OCI-LY7 (cell line): ENCODE results near the gene GATA1. TPM values are rescaled to one million over a fixed set of nuclear protein-coding genes. Genes with fewer than 3 reads are reported as not detected.

Source experiments
- BruUV-seq: library from RNA; stranded (reverse); fragments of 400-500 nt; replicated peaks from 2 replicates; lab custom pipeline; 2021; lab: Mats Ljungman, UMichigan
- CTCF ChIA-PET: fragments of 300-600 bp; sonication (Branson Sonifier 250); formaldehyde crosslinking; loops from one replicate; lab custom pipeline; 2022; ENCODE audit warnings: antibody characterized with exemption; ENCODE audit not compliant: unreplicated experiment; lab: Charles Lee
- POLR2A ChIA-PET: fragments of 300-600 bp; sonication (Branson Sonifier 250); formaldehyde crosslinking; loops from one replicate; lab custom pipeline; 2022; ENCODE audit warnings: antibody characterized with exemption; lab: Charles Lee
- DNase-seq: peaks from one replicate; pipeline ENCODE4 v3.0.0-alpha.2; 2015; ENCODE audit warnings: low spot score
- H2AFZ ChIP-seq: fragments of 200-600 bp; sonication (generic), shearing (Covaris generic); 2 replicates; pipeline ENCODE4 v1.6.1; 2014; ENCODE audit warnings: mild to moderate bottlenecking, antibody characterized with exemption, low read length, moderate library complexity
- H3K27ac ChIP-seq: fragments of 200-600 bp; sonication (generic); 2 replicates; pipeline ENCODE4 v1.5.1; 2014; ENCODE audit warnings: mixed run types, low read depth, mild to moderate bottlenecking, moderate library complexity, low read length, inconsistent platforms; ENCODE audit not compliant: poor library complexity, severe bottlenecking
- H3K36me3 ChIP-seq: fragments of 200-600 bp; sonication (generic); 2 replicates; pipeline ENCODE4 v1.6.1; 2014; ENCODE audit warnings: mild to moderate bottlenecking, antibody characterized with exemption, low read length, moderate library complexity, mixed read lengths; ENCODE audit not compliant: insufficient read depth
- H3K4me1 ChIP-seq: fragments of 200-600 bp; sonication (generic); 2 replicates; pipeline ENCODE4 v1.5.1; 2014; ENCODE audit warnings: mild to moderate bottlenecking, low read length; ENCODE audit not compliant: insufficient read depth, poor library complexity, severe bottlenecking
- H3K4me2 ChIP-seq: fragments of 200-600 bp; sonication (generic); 2 replicates; pipeline ENCODE4 v1.6.1; 2014; ENCODE audit warnings: mild to moderate bottlenecking, low read length
- H3K4me3 ChIP-seq: fragments of 200-600 bp; sonication (generic); 2 replicates; pipeline ENCODE4 v1.5.1; 2014; ENCODE audit warnings: mild to moderate bottlenecking, low read depth, low read length; ENCODE audit not compliant: poor library complexity, severe bottlenecking
- H3K79me2 ChIP-seq: fragments of 200-600 bp; sonication (generic); 2 replicates; pipeline ENCODE4 v1.6.1; 2016; ENCODE audit warnings: low read depth, mild to moderate bottlenecking, low read length, moderate library complexity, mixed read lengths; ENCODE audit not compliant: insufficient read depth
- H3K9me2 ChIP-seq: fragments of 200-600 bp; sonication (generic); 2 replicates; pipeline ENCODE4 v1.6.1; 2016; ENCODE audit warnings: mild to moderate bottlenecking, low read length, mixed read lengths; ENCODE audit not compliant: insufficient read depth
- H3K9me3 ChIP-seq: fragments of 200-600 bp; sonication (generic); 2 replicates; pipeline ENCODE4 v1.6.1; 2014; ENCODE audit warnings: mild to moderate bottlenecking, mixed run types, low read length, mixed read lengths
- H4K20me1 ChIP-seq: fragments of 200-600 bp; sonication (generic); 2 replicates; pipeline ENCODE4 v1.6.1; 2014; ENCODE audit warnings: mild to moderate bottlenecking, antibody characterized with exemption, low read length, moderate library complexity, mixed read lengths; ENCODE audit not compliant: insufficient read depth
- EZH2phosphoT487 ChIP-seq: fragments of 200-600 bp; sonication (generic); IDR thresholded peaks from 2 replicates; pipeline ENCODE4 v1.6.1; 2018; ENCODE audit warnings: low read depth, borderline replicate concordance, mild to moderate bottlenecking, mixed run types, antibody characterized with exemption, low read length, moderate library complexity, mixed read lengths
- intact Hi-C: fragments of 100-400 bp; cut with micrococcal nuclease; formaldehyde crosslinking; loops from one replicate; pipeline ENCODE4 v1.10.0; 2022; ENCODE audit not compliant: unreplicated experiment
- total RNA-seq, 2 experiments: library from RNA; depleted of rRNA in 1 of 2; stranded (reverse); fragments of >200 nt in 1 of 2; shearing (Covaris generic) in 1 of 2; gene quantifications; 2 replicates each; pipeline ENCODE4 v1.2.3, GENCODE V29; 2014 to 2022
- TF ChIP-seq, protein P1 (sequence below): fragments of 200-600 bp; sonication (generic); conservative IDR thresholded peaks from 2 replicates; pipeline ENCODE4 v1.5.1; 2014; ENCODE audit warnings: mild to moderate bottlenecking, antibody characterized with exemption, low read length, moderate library complexity, mixed read lengths

GATA1 gene
- total RNA-seq, 2 experiments from 2014 or later = not detected

DNA sequence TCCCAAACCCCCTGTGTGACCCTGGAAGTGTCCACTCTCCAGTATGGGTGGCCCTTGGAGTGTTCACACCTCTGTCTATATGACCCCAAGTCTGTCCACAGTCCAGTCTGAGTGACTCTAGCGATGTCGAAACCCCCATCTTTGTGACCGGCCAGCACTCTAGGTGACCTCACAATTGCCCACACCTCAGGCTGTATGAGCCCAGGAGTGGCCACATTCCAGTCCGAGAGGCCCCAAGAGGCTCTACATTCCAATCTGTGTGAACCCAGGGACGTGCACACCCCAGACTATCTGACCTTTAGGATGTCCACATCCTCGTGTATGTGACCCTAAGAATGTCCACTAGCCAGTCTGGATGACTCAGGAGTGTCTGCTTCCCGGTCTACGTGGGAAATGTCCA lies 32.2 kb upstream of the GATA1 start:
- Histone ChIP-seq H3K4me1 (no peaks in the 10 kb centered on the region), H3K36me3 (no peaks in the 10 kb centered on the region), H2AFZ (no peak overlapping the region), H3K4me2 (no peak overlapping the region), H3K9me3 (no peaks in the 10 kb centered on the region), H4K20me1 (no peaks in the 10 kb centered on the region), H3K27ac (no peak overlapping the region), H3K79me2 (no peaks in the 10 kb centered on the region), H3K4me3 (no peak overlapping the region), H3K9me2 (no peaks in the 10 kb centered on the region)
- BruUV-seq = no TSS peak
- DNase-seq = no peak
- no peak for TF ChIP-seq EZH2phosphoT487
- TF ChIP-seq, protein P1, sequence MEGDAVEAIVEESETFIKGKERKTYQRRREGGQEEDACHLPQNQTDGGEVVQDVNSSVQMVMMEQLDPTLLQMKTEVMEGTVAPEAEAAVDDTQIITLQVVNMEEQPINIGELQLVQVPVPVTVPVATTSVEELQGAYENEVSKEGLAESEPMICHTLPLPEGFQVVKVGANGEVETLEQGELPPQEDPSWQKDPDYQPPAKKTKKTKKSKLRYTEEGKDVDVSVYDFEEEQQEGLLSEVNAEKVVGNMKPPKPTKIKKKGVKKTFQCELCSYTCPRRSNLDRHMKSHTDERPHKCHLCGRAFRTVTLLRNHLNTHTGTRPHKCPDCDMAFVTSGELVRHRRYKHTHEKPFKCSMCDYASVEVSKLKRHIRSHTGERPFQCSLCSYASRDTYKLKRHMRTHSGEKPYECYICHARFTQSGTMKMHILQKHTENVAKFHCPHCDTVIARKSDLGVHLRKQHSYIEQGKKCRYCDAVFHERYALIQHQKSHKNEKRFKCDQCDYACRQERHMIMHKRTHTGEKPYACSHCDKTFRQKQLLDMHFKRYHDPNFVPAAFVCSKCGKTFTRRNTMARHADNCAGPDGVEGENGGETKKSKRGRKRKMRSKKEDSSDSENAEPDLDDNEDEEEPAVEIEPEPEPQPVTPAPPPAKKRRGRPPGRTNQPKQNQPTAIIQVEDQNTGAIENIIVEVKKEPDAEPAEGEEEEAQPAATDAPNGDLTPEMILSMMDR = no peak
- intact Hi-C loops = no loop called here
- ChIA-PET POLR2A (no interaction called here), CTCF (no interaction called here)

DNA sequence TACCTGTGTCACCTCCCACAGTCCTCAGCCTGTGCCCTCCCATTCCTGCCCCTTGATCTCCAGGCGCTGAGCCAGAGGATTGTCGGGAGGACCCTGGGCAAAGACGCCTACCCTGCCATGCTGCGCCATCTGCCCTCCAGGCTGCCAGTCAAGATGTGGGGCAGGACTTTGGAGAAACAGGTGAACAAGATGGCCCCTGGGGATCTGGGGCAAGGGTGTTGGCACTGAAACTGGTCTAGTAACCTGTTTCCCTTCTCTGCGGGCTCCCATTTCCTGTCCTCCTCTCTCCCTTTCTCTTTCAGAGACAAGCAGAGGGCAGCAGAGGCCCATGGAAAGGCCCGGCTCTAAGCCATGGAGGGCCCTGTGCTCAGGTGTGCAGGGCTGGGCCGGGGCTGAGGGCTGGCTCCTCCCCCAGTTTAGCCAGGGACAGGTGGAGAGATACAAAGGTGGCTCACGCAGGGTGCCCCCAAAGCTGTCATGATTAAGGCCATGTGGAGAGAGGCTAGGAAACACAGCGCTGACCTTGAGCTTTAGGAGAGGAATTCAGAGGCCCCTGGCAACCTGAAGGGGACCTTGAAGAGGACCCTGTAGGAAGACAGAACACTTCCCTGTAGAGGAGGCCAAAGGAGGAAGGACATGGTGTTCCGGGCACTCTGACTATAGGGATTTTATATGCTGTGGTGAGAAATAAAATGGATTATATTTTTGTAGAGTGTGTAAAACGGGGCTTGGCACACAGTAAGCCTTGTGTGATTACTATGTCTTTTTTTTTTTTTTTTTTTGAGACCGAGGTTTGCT lies 24.5 kb upstream of the GATA1 start, which contains the start of gene GLOD5:
Gene GLOD5, plus strand, starts transcription at position 74 of the 798 bp plus-strand sequence. Its CDS starts 44 bp downstream, at position 118.
- no peaks in the 10 kb centered on the region for H3K79me2 ChIP-seq
- no peaks in the 10 kb centered on the region for H3K36me3 ChIP-seq
- no peaks in the 10 kb centered on the region for H3K9me2 ChIP-seq
- TF ChIP-seq, protein P1 = no peak
- no peak for TF ChIP-seq EZH2phosphoT487
- H3K27ac ChIP-seq = no peak within 1 kb of the TSS
- ChIA-PET CTCF (no interaction called here), POLR2A (no interaction called here)
- H3K4me1 ChIP-seq = no peaks in the 10 kb centered on the region
- no peaks in the 10 kb centered on the region for H4K20me1 ChIP-seq
- H3K9me3 ChIP-seq = no peaks in the 10 kb centered on the region
- intact Hi-C loops = no loop called here
- H3K4me2 ChIP-seq = no peak within 1 kb of the TSS
- no peak within 1 kb of the TSS for H2AFZ ChIP-seq
- BruUV-seq = no TSS peak
- no peak within 1 kb of the TSS for H3K4me3 ChIP-seq
- peak; percentile 5 for DNase-seq

DNA sequence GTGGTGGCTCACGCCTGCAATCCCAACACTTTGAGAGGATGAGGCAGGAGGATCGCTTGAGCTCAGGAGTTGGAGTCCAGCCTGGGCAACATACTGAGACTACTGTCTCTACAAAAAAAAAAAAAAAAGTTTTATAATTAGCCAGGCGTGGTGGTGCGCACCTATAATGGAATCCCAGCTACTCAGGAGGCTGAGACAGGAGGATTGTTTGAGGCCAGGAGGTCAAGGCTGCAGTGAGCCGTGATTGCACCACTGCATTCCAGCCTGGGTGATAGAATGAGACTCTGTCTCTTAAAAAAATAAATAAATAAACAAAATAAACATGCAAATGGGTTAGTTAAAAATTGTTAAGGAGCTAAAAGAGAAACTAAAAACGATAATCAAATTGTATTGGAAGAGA lies 17.2 kb upstream of the GATA1 start:
- Histone ChIP-seq H3K4me1 (no peaks in the 10 kb centered on the region), H3K27ac (no peak overlapping the region), H3K36me3 (no peaks in the 10 kb centered on the region), H4K20me1 (no peaks in the 10 kb centered on the region), H3K4me3 (no peak overlapping the region), H3K4me2 (no peak overlapping the region), H3K9me3 (no peaks in the 10 kb centered on the region), H3K9me2 (no peaks in the 10 kb centered on the region), H3K79me2 (no peaks in the 10 kb centered on the region), H2AFZ (no peak overlapping the region)
- TF ChIP-seq, protein P1 = no peak
- TF ChIP-seq EZH2phosphoT487 = no peak
- no TSS peak for BruUV-seq
- ChIA-PET POLR2A (no interaction called here), CTCF (no interaction called here)
- intact Hi-C loops = no loop called here
- no peak for DNase-seq
